ENCODE measurements around the gene TNRC6A.
A peak's percentile ranks its signal among the peaks of the same experiment; 100 is the strongest.

The TNRC6A gene

DNA sequence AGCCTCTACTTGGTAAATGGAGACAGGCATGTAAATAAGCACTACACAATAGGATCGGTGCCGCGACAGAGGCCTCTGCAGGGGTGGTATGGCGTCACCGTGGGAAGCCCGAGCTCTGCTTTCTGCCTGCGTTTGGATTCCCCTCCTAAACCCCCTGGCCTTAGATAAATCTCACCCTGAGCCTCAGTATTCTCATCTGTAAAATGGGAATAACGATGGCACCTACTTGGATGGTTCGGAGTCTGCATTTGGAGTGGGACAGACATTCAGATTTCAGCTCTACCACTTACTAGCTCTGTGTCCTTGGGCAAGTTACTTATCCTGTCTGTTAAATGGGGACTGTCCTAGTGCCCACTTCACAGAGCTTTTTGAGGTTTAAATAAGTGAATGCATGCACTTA is 42.8 kb upstream of the TNRC6A start:
- Histone ChIP-seq H3K27me3 (replicated peaks) (no peaks in the 10 kb centered on the region), H3K27ac (no peak overlapping the region), H3K4me3 (ENCODE audit: low read depth, low read length) (no peak overlapping the region), H3K36me3 (replicated peaks) (no peaks in the 10 kb centered on the region)
- DNase-seq: no peak
- in situ Hi-C loops (cut with HindIII; ENCODE audit: low pct_ligation_motif_present, low sequenced_read_pairs): no loop called here
- TF ChIP-seq, protein P1, sequence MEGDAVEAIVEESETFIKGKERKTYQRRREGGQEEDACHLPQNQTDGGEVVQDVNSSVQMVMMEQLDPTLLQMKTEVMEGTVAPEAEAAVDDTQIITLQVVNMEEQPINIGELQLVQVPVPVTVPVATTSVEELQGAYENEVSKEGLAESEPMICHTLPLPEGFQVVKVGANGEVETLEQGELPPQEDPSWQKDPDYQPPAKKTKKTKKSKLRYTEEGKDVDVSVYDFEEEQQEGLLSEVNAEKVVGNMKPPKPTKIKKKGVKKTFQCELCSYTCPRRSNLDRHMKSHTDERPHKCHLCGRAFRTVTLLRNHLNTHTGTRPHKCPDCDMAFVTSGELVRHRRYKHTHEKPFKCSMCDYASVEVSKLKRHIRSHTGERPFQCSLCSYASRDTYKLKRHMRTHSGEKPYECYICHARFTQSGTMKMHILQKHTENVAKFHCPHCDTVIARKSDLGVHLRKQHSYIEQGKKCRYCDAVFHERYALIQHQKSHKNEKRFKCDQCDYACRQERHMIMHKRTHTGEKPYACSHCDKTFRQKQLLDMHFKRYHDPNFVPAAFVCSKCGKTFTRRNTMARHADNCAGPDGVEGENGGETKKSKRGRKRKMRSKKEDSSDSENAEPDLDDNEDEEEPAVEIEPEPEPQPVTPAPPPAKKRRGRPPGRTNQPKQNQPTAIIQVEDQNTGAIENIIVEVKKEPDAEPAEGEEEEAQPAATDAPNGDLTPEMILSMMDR (IDR thresholded peaks at IDR 0.05; ENCODE audit: low read depth, low read length, missing control alignments): no peak

DNA sequence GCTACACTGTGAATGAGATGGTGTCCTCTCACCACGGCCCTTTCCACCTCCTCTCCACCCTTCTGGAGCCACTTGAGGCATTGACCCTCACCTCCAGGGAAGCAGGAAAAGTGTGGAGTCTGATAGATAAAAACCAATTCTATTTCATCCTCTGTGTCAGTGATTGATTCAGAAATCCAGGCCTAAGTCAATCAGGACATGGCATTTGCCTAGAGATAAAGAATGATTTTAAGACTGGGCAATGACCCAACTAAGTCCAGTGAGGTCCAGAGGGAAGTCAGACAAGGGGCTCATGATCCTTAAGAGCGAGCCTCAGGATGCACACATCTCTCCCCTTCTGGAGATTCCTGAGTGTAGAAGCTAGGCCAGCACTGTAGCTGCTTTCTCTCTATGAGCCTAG is 41.1 kb upstream of the TNRC6A start:
- Histone ChIP-seq H3K27ac (no peak overlapping the region), H3K36me3 (replicated peaks) (no peaks in the 10 kb centered on the region), H3K4me3 (ENCODE audit: low read depth, low read length) (no peak overlapping the region), H3K27me3 (replicated peaks) (no peaks in the 10 kb centered on the region)
- no peak for DNase-seq
- TF ChIP-seq, protein P1 (IDR thresholded peaks at IDR 0.05; ENCODE audit: low read depth, low read length, missing control alignments): no peak
- in situ Hi-C loops (cut with HindIII; ENCODE audit: low pct_ligation_motif_present, low sequenced_read_pairs): no loop called here

DNA sequence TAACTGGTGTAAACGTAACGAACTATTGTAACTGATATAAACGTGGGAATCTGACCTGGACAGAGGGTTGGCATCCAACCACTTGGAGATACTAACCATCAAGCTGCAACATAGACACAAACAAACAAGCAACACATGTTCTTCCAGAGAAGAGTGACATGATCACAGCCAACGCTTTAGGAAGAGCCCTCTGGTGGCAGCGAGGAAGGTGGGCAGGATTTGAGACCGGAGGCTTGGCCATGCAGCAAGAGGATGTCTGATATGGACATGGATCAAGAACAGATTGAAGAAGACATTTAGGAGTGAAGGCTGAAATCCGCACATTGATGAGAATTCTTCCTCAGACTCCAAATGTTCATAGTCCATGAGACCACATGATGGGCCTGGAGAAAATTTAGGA is 40.3 kb upstream of the TNRC6A start:
- TF ChIP-seq, protein P1 (IDR thresholded peaks at IDR 0.05; ENCODE audit: low read depth, low read length, missing control alignments): peak; percentile 92
- Histone ChIP-seq H3K4me3 (ENCODE audit: low read depth, low read length) (no peak overlapping the region), H3K36me3 (replicated peaks) (no peaks in the 10 kb centered on the region), H3K27me3 (replicated peaks) (no peaks in the 10 kb centered on the region), H3K27ac (no peak overlapping the region)
- DNase-seq: no peak
- in situ Hi-C loops (cut with HindIII; ENCODE audit: low pct_ligation_motif_present, low sequenced_read_pairs): no loop called here

DNA sequence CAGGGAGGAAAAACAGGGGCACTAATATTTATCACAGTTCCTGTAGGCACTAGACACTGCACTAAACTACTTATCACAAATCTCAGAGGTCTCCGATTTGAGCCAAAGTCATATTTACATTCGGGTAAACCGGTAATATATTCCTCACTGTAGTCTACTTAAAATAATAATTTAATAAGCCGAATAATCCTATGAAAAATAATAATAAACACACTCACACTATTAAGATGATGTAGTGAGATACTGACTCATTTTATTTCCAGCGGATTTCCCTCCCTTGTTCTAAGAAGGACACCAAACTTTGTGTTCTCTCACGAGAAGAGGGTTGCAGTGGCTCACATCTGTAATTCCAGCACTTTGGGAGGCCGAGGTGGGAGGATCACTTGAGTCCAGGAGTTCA is 36.6 kb upstream of the TNRC6A start:
- no peak for DNase-seq
- no peak overlapping the region for H3K27ac ChIP-seq
- TF ChIP-seq, protein P1 (IDR thresholded peaks at IDR 0.05; ENCODE audit: low read depth, low read length, missing control alignments): no peak
- no peak overlapping the region for H3K4me3 ChIP-seq (ENCODE audit: low read depth, low read length)
- in situ Hi-C loops (cut with HindIII; ENCODE audit: low pct_ligation_motif_present, low sequenced_read_pairs): no loop called here
- no peaks in the 10 kb centered on the region for H3K36me3 ChIP-seq (replicated peaks)
- no peaks in the 10 kb centered on the region for H3K27me3 ChIP-seq (replicated peaks)

DNA sequence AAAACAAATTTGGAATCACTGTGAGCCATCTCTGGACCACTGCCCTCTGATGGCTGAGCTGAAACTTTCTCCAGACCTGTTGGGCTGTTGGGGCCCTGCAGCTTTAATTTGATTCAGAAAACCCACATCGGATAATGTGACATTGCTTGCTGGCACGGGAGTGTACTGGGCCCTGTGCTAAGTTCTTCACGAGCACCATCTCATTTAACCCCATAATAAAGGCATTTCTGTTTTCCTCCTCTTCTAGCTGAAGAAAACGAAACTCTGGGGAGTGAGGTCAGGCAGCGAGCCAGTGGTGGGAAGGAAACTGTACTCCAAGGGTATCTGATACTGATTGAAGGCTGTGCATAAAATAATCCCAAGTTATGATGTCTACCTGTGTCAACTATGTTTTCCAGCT is 34.5 kb upstream of the TNRC6A start:
- no peaks in the 10 kb centered on the region for H3K27me3 ChIP-seq (replicated peaks)
- TF ChIP-seq, protein P1 (IDR thresholded peaks at IDR 0.05; ENCODE audit: low read depth, low read length, missing control alignments): peak; percentile 12
- DNase-seq: no peak
- no peak overlapping the region for H3K27ac ChIP-seq
- no peaks in the 10 kb centered on the region for H3K36me3 ChIP-seq (replicated peaks)
- in situ Hi-C loops (cut with HindIII; ENCODE audit: low pct_ligation_motif_present, low sequenced_read_pairs): no loop called here
- H3K4me3 ChIP-seq (ENCODE audit: low read depth, low read length): no peak overlapping the region

DNA sequence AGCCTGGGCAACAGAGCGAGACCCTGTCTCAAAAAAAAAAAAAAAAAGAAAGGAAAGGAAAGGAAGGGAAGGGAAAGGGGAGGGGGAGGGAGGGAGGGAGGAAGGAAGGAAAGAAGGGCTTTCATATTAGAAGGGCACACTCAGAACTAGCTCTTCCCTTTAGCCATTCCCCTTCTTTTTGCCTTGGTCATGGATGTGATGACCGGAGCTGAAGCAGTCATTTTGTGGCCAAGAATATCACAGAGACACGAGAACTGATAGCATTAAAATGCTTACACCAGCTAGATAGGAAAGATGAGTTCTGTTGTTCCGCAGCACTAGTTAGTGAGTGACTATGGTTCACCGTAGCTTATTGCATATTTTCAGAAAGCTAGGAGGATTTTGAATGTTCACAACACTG is 32.8 kb upstream of the TNRC6A start:
- in situ Hi-C loops (cut with HindIII; ENCODE audit: low pct_ligation_motif_present, low sequenced_read_pairs): no loop called here
- no peaks in the 10 kb centered on the region for H3K36me3 ChIP-seq (replicated peaks)
- no peak overlapping the region for H3K4me3 ChIP-seq (ENCODE audit: low read depth, low read length)
- TF ChIP-seq, protein P1 (IDR thresholded peaks at IDR 0.05; ENCODE audit: low read depth, low read length, missing control alignments): no peak
- no peak overlapping the region for H3K27ac ChIP-seq
- H3K27me3 ChIP-seq (replicated peaks): no peaks in the 10 kb centered on the region
- no peak for DNase-seq

All from brain microvascular endothelial cell (primary cell).